ES-I3 (cell line): ENCODE measurements around the gene SLAMF9.

Experiments used
- H3K36me3 ChIP-seq: 2 replicates; pipeline ENCODE4 v1.6.1; 2013; ENCODE audit warnings: mild to moderate bottlenecking, low read length, control low read depth, moderate library complexity; ENCODE audit not compliant: insufficient read depth
- H3K4me1 ChIP-seq: 2 replicates; pipeline ENCODE4 v1.6.1; 2013; ENCODE audit warnings: mild to moderate bottlenecking, control low read depth, low read length; ENCODE audit not compliant: insufficient read depth
- H3K9ac ChIP-seq: 2 replicates; pipeline ENCODE4 v1.6.1; 2013; ENCODE audit warnings: low read depth, mild to moderate bottlenecking, low read length, moderate library complexity
- H3K9me3 ChIP-seq: 2 replicates; pipeline ENCODE4 v1.6.1; 2013; ENCODE audit warnings: mild to moderate bottlenecking, low read length, moderate library complexity; ENCODE audit not compliant: control insufficient read depth, insufficient read depth

Gene SLAMF9

GRCh38 chr1:159946242-159947187 is 7.5 kb downstream of the SLAMF9 start:
- H3K9me3 ChIP-seq, result no peaks in the 10 kb centered on the region
- H3K9ac ChIP-seq, result peak overlapping the region; percentile 57; the same call in 1 of the 2 replicates
- H3K4me1 ChIP-seq, result no peaks in the 10 kb centered on the region
- H3K36me3 ChIP-seq, result no peaks in the 10 kb centered on the region

DNA sequence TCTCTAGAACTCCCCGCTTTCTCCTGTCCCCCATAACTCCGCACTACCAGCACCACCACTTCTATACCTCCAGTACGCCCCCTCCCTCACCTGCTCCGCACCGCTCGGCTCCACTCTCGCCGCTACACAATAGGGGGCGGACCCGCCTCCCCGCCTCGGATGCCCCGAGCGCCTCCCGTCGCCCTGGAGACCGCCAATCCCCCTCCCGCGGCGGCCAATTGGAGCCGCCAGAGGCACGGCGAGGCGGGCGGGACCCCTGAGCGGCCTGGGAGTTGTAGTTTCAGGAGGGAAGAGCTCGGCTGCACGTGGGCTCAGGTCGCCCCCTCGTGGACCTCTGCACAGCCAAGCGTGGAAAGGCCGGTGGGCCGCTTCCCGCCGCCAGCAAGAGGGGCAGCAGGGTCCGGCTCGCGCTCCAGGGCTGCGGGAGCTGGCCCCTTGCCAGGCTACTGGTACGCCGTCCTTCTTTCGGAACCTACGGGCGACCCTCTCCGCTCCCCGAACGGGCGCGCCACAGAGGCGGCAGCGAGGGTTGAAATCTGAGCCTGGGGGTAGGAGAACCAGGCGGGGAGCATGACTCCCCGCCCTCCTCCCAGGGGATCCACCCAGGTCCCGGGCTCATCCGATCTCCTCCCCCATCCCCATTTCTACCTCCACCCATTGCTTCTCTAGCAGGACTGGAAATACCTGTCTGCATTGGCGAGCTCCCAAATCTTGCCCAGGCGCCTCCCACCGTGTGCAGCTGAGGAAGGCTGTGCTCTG is 8.4 kb downstream of the SLAMF9 start, which contains the start of gene IGSF9:
Gene IGSF9, minus strand, starts transcription at position 131 of the 759 bp plus-strand sequence. CDS start 2,159 bp downstream, outside the sequence.
- H3K36me3 ChIP-seq, result no peaks in the 10 kb centered on the region
- H3K4me1 ChIP-seq, result no peaks in the 10 kb centered on the region
- H3K9me3 ChIP-seq, result no peaks in the 10 kb centered on the region
- H3K9ac ChIP-seq, result peak within 1 kb of the TSS; percentile 57

DNA sequence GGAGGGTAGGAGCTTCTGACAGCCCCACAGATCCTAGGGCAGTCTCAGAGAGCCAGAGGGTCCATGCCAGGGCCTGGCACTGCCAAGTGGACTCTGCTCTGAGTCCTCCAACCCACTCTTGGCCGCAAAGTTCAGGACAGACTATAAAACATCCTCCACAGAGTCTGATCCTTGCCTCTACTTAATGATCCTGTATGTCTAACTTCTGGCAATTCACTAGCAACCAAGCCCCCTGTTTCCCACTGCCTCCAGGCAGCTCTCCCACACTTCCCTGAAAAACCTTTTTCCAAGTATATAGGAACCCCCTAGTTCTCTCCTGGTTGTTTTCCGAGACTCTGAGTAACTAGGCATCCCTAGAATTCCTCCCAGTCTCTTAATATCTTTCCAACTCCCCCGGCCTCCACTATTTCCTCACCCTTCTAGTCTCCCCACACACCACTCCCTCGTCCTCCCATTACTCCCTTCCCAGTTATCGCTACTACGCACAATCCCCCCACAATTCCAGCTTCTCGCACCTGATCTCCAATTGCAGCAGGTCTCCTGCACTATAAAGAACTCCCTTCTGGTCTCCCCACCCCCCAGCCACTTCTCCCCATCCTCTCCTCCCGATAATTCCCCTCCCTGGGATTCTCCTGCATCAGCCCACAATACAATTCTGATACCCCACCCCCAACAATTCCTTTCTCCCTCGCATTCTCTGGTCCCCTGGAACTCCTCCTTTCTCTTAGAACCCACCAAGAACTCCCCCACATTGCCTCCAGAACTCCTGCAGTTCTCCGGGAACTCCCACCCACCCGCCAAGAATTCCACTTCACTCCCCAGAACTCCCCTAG is 9.2 kb downstream of the SLAMF9 start:
- Histone ChIP-seq H3K9me3 (no peaks in the 10 kb centered on the region), H3K36me3 (no peaks in the 10 kb centered on the region), H3K4me1 (no peaks in the 10 kb centered on the region), H3K9ac (peak overlapping the region; percentile 57)

GRCh38 chr1:159943908-159944622 is 10.0 kb downstream of the SLAMF9 start:
- no peaks in the 10 kb centered on the region for H3K36me3 ChIP-seq
- H3K9me3 ChIP-seq, result no peaks in the 10 kb centered on the region
- H3K9ac ChIP-seq, result no peak overlapping the region
- H3K4me1 ChIP-seq, result no peaks in the 10 kb centered on the region

GRCh38 chr1:159943278-159943640 is 10.8 kb downstream of the SLAMF9 start:
- H3K4me1 ChIP-seq, result no peaks in the 10 kb centered on the region
- H3K9ac ChIP-seq, result no peak overlapping the region
- no peaks in the 10 kb centered on the region for H3K9me3 ChIP-seq
- H3K36me3 ChIP-seq, result no peaks in the 10 kb centered on the region

DNA sequence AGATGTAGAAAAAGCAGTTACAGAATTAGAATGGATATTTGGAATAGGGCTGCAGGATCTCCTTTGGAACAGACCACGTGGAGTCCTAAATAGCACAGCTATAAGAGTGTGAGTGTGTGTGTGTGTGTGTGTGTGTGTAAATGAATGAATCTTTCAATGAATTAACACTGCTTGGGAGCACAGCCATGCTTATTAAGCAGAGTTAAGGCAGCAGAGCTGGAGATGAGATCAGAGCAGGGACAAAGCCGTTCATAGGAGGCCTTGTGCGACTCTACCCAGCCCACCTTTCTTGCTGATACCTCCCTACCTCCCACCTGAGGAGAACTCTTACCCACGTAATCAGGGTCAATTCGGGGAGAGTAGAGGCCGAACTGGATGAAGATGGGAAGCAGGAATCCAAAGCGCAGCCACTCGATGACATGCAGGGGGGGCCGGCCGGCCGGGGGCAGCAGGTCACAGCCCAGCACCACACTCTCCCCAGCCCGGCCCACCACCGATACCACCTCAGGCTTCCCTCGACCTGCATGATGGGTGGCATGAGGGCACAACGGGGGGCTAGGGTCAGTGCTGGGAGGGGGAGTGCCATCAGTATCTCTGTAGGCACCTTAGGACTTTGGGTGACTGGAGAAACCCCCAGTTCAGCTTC is 11.3 kb downstream of the SLAMF9 start:
- no peaks in the 10 kb centered on the region for H3K9me3 ChIP-seq
- no peak overlapping the region for H3K9ac ChIP-seq
- H3K4me1 ChIP-seq, result 0 out of 2 replicates have a peak, but pooled peaks cover 3% of the 10 kb centered on the region
- H3K36me3 ChIP-seq, result no peaks in the 10 kb centered on the region

DNA sequence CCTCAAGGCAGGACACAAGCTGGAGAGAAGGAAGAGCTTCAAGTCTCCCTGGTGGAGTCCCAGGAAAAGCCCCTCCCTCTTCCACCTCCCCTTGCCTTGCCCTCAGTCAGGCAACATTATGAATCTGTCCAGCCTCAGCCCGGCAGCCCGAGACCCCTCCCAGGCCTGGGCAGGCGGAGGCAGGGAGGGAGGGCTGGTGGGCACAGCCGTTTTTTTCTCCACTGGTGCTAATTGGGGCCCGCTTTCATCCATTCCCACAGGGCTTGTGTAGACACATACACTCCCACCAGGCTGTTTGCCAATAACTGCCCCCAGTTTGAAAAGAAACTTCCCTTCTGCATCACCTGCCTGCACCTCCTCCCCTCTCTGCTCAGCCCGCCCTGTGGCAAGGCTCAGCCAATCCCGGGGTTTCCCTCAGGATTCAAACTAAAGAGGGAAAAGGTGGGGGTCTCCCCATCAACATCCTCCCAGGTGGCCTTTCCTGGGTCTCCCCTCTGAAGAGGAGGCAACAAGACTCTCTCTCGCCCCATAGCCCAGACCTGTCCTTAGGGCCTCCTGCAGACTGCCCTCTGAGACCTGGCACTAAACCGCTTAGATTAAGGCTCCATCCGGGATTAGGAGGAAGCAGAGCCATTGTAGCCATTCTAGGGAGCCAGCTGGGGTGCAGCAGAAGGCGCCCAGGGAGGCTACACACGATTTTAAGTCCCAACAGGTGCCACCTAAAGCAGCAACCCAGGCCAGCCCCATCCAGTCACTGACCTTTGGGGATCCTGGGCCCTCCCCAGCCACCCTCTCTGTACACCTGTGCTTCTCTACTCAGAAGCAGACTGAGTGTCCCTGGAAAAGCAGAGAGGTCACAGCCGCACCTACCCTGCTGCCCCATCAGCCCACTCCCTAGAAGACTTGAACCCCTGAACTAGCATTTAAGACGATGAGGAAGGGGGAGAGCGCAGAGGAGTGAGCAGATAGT is 12.2 kb downstream of the SLAMF9 start:
- H3K4me1 ChIP-seq, result peaks cover 11% of the 10 kb centered on the region
- H3K9me3 ChIP-seq, result no peaks in the 10 kb centered on the region
- no peaks in the 10 kb centered on the region for H3K36me3 ChIP-seq
- no peak overlapping the region for H3K9ac ChIP-seq

- H3K4me1 ChIP-seq, result peaks cover 15% of the 10 kb centered on the region
- H3K9me3 ChIP-seq, result no peaks in the 10 kb centered on the region
- no peak overlapping the region for H3K9ac ChIP-seq
- H3K36me3 ChIP-seq, result no peaks in the 10 kb centered on the region
Measured at GRCh38 chr1:159941141-159941540, 12.9 kb downstream of the SLAMF9 start.

- Histone ChIP-seq H3K36me3 (no peaks in the 10 kb centered on the region), H3K9ac (no peak overlapping the region), H3K4me1 (peaks cover 15% of the 10 kb centered on the region), H3K9me3 (no peaks in the 10 kb centered on the region)
Measured at GRCh38 chr1:159940006-159940620, 13.9 kb downstream of the SLAMF9 start.

GRCh38 chr1:159939678-159940002 is 14.4 kb downstream of the SLAMF9 start:
- peaks cover 15% of the 10 kb centered on the region for H3K4me1 ChIP-seq
- no peaks in the 10 kb centered on the region for H3K36me3 ChIP-seq
- no peaks in the 10 kb centered on the region for H3K9me3 ChIP-seq
- H3K9ac ChIP-seq, result no peak overlapping the region

- Histone ChIP-seq H3K9ac (no peak overlapping the region), H3K9me3 (no peaks in the 10 kb centered on the region), H3K36me3 (no peaks in the 10 kb centered on the region), H3K4me1 (peaks cover 15% of the 10 kb centered on the region)
Measured at GRCh38 chr1:159938905-159939677, 14.9 kb downstream of the SLAMF9 start.
